Measurements from ENCODE around the gene PTPRE. TPM values are rescaled to one million over a fixed set of nuclear protein-coding genes. Genes with fewer than 3 reads are reported as not detected.

The PTPRE gene
- total RNA-seq, 3 donors from 2014 or later (not counting 1 experiment from before 2014, with no cell fraction given): 274 to 280 (median 275) TPM

DNA sequence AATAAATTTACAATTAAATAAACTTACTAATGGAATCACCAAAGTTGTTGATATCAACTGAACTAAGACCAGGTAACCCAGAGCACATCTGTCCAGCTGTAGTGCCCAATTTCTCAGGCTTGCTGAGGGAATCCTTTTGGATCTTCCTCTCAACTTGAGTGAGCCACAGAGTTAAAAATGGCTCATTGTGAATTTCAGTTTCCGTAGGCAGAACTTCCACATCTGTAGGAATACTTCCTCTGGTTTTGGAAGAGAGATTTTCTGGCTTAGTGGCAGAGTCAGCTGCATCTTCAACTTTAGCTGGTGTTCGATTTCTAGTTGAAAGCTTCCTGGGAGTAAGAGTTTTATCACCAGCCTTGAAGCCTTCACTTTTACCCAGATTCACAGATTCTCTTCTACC lies 208.0 kb downstream of the PTPRE start:
- H3K4me1 ChIP-seq (ENCODE audit: control insufficient read depth, insufficient read depth, low read length): no peaks in the 10 kb centered on the region

DNA sequence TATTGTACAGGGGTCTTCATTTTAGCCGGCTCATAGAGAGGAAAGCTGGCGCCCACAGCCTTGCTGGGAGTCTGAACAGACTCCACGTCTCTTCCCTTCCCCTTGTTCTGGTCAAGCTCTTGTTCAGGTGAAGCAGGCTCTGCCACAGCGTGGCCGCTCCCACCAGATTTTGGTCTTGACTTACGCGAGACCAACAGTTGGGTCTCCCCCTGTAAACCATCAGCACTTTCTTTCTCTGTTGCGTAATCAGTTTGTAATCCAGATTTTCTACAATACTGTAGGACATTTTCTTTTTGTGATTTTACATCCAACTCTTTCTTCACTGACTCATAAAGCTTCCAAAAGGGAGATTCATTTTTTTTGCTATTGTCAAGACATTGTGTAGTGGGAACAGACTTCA lies 208.5 kb downstream of the PTPRE start:
- TF ChIP-seq CTCF (IDR thresholded peaks at IDR 0.05): no peak
- Histone ChIP-seq H3K9me3 (ENCODE audit: control insufficient read depth, insufficient read depth, low read length) (no peaks in the 10 kb centered on the region), H3K4me1 (ENCODE audit: control insufficient read depth, insufficient read depth, low read length) (no peaks in the 10 kb centered on the region), H3K27ac (ENCODE audit: low read length) (no peak overlapping the region), H3K4me3 (ENCODE audit: low read length) (no peak overlapping the region), H3K27me3 (ENCODE audit: control insufficient read depth, insufficient read depth, low read length) (no peaks in the 10 kb centered on the region), H3K36me3 (ENCODE audit: control insufficient read depth, insufficient read depth, low read length) (no peaks in the 10 kb centered on the region)
- no peaks in the 10 kb centered on the region for H3K36me3 Mint-ChIP-seq
- H3K27ac Mint-ChIP-seq: no peak overlapping the region
- intact Hi-C loops (cut with micrococcal nuclease): no loop called here
- no peaks in the 10 kb centered on the region for H3K27me3 Mint-ChIP-seq (ENCODE audit: low read depth in 2 of 2)
- H3K9me3 Mint-ChIP-seq: no peaks in the 10 kb centered on the region
- DNase-seq: no peak
- 97% methylated on average over 8 of the region's 8 CpGs for WGBS (ENCODE audit: insufficient coverage)
- no peaks in the 10 kb centered on the region for H3K4me1 Mint-ChIP-seq
- H3K4me3 Mint-ChIP-seq: no peak overlapping the region
- no peak for ATAC-seq

More for the DNA sequence above, 208.0 kb downstream of the PTPRE start:
- intact Hi-C loops (cut with micrococcal nuclease): no loop called here
- no peaks in the 10 kb centered on the region for H3K4me1 Mint-ChIP-seq
- H3K36me3 Mint-ChIP-seq: no peaks in the 10 kb centered on the region
- no peak for TF ChIP-seq CTCF (IDR thresholded peaks at IDR 0.05)
- no peaks in the 10 kb centered on the region for H3K9me3 ChIP-seq (ENCODE audit: control insufficient read depth, insufficient read depth, low read length)
- H3K27ac Mint-ChIP-seq: no peak overlapping the region
- H3K36me3 ChIP-seq (ENCODE audit: control insufficient read depth, insufficient read depth, low read length): no peaks in the 10 kb centered on the region
- no peaks in the 10 kb centered on the region for H3K27me3 Mint-ChIP-seq (ENCODE audit: low read depth in 2 of 2)
- no peaks in the 10 kb centered on the region for H3K27me3 ChIP-seq (ENCODE audit: control insufficient read depth, insufficient read depth, low read length)
- no peaks in the 10 kb centered on the region for H3K9me3 Mint-ChIP-seq
- no peak overlapping the region for H3K27ac ChIP-seq (ENCODE audit: low read length)
- DNase-seq: no peak
- WGBS (ENCODE audit: insufficient coverage): 100% methylated on average over 1 of the region's 2 CpGs
- no peak for ATAC-seq
- no peak overlapping the region for H3K4me3 ChIP-seq (ENCODE audit: low read length)
- H3K4me3 Mint-ChIP-seq: no peak overlapping the region

DNA sequence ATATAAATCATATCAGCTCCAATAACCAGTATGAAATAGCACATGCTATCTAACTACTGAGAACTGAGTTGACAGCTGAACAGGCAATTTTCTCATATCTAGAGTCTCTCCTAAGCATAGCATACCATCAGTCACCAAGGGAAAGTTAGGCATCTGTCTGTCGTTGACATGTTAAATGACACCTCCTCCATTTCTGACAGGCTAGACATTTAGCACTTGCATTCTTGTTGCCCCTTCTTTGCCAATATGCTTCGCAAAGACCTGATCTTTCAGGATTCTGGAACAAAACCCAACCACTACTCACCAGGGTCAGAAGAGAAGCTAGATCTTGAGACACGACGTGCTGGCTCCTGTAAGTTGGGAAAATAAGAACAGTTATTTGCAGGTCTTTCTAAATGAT lies 209.3 kb downstream of the PTPRE start:
- Mint-ChIP-seq H3K27me3 (ENCODE audit: low read depth in 2 of 2) (no peaks in the 10 kb centered on the region), H3K36me3 (no peaks in the 10 kb centered on the region), H3K4me3 (no peak overlapping the region), H3K9me3 (no peaks in the 10 kb centered on the region), H3K27ac (no peak overlapping the region), H3K4me1 (no peaks in the 10 kb centered on the region)
- DNase-seq (no peak), ATAC-seq (no peak)
- H3K4me3 ChIP-seq (ENCODE audit: low read length): no peak overlapping the region
- TF ChIP-seq CTCF (IDR thresholded peaks at IDR 0.05): no peak
- intact Hi-C loops (cut with micrococcal nuclease): no loop called here
- H3K4me1 ChIP-seq (ENCODE audit: control insufficient read depth, insufficient read depth, low read length): no peaks in the 10 kb centered on the region
- H3K36me3 ChIP-seq (ENCODE audit: control insufficient read depth, insufficient read depth, low read length): no peaks in the 10 kb centered on the region
- H3K27me3 ChIP-seq (ENCODE audit: control insufficient read depth, insufficient read depth, low read length): no peaks in the 10 kb centered on the region
- WGBS (ENCODE audit: insufficient coverage): 99% methylated on average over 3 of the region's 4 CpGs
- H3K9me3 ChIP-seq (ENCODE audit: control insufficient read depth, insufficient read depth, low read length): no peaks in the 10 kb centered on the region
- H3K27ac ChIP-seq (ENCODE audit: low read length): no peak overlapping the region

DNA sequence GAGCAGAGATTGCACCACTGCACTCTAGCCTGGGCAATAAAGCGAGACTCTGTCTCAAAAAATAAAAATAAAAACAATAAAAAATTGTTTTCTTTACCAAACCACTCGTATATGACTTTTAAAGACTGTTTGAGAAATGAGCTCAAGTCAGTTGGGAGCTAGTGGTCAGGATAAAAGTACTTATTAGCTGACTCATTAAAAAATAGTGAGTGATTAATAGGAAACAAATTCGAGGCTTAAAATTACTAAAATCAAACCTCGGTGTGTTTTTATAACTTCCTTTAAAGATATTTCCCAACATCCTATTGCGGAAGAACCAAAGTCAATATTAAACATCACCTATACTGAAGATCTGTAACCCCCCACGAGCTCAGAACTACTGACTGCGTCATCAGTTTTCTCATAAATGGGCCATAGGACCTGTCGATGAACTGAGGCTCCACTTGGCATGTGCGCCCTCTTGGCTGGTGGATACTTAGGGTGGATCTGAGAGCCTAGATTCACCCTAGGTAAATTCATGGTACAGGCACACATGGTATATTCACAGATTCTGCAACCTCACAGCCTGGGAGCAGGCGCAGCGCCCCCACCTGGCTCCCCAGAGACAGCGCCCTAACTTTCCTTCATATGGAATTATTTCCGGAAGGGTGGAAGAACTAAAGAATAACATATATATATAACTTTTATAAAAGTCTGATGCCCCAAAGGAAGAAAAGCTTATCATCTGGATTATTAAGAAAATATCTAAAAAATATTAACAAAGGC lies 210.1 kb downstream of the PTPRE start:
- ATAC-seq: no peak
- no peaks in the 10 kb centered on the region for H3K36me3 Mint-ChIP-seq
- intact Hi-C loops (cut with micrococcal nuclease): no loop called here

More for the DNA sequence above, 210.1 kb downstream of the PTPRE start:
- Mint-ChIP-seq H3K27me3 (ENCODE audit: low read depth in 2 of 2) (no peaks in the 10 kb centered on the region), H3K27ac (no peak overlapping the region), H3K9me3 (no peaks in the 10 kb centered on the region), H3K4me3 (no peak overlapping the region), H3K4me1 (no peaks in the 10 kb centered on the region)
- DNase-seq: no peak
- Histone ChIP-seq H3K36me3 (ENCODE audit: control insufficient read depth, insufficient read depth, low read length) (no peaks in the 10 kb centered on the region), H3K27ac (ENCODE audit: low read length) (no peak overlapping the region), H3K4me1 (ENCODE audit: control insufficient read depth, insufficient read depth, low read length) (no peaks in the 10 kb centered on the region), H3K9me3 (ENCODE audit: control insufficient read depth, insufficient read depth, low read length) (no peaks in the 10 kb centered on the region), H3K27me3 (ENCODE audit: control insufficient read depth, insufficient read depth, low read length) (no peaks in the 10 kb centered on the region), H3K4me3 (ENCODE audit: low read length) (no peak overlapping the region)
- WGBS (ENCODE audit: insufficient coverage): 90% methylated on average over 10 of the region's 13 CpGs
- TF ChIP-seq CTCF (IDR thresholded peaks at IDR 0.05): no peak
